GM12878 (cell line): ENCODE results near the gene SNAI3. TPM values are rescaled to one million over a fixed set of nuclear protein-coding genes. Genes with fewer than 3 reads are reported as not detected.

Experiments used
- ATAC-seq: fragments of 200-7000 bp; cut with Tn5 transposase; 3 replicates; pipeline ENCODE4 v1.9.1; 2020; ENCODE audit warnings: mild to moderate bottlenecking, moderate library complexity
- BruUV-seq: library from RNA; stranded (reverse); fragments of 400-500 nt; replicated peaks from 2 replicates; lab custom pipeline; 2021; lab: Mats Ljungman, UMichigan
- CTCF ChIA-PET: fragments of 300-600 bp; sonication (Branson Sonifier 250); formaldehyde crosslinking; extraction: SDS; loops from one replicate; lab custom pipeline; 2021; ENCODE audit warnings: inconsistent platforms; lab: Yijun Ruan, JAX
- POLR2A ChIA-PET: fragments of 350-600 bp; formaldehyde crosslinking; extraction: SDS; loops from one replicate; lab custom pipeline; 2021; ENCODE audit warnings: inconsistent platforms; lab: Charles Lee
- RAD21 ChIA-PET: fragments of 300-600 bp; sonication (Branson Sonifier 250); formaldehyde crosslinking; loops from one replicate; lab custom pipeline; 2023; ENCODE audit warnings: antibody characterized with exemption; ENCODE audit not compliant: unreplicated experiment; lab: Charles Lee
- SMC1A ChIA-PET: fragments of 300-600 bp; sonication (Branson Sonifier 250); formaldehyde crosslinking; loops from one replicate; lab custom pipeline; 2023; ENCODE audit not compliant: unreplicated experiment, uncharacterized antibody; lab: Charles Lee
- DNase-seq: peaks from one replicate; pipeline ENCODE4 v3.0.0-alpha.2; 2011; ENCODE audit warnings: low read depth, low spot score
- FAIRE-seq: peaks from 3 replicates; lab custom pipeline; 2011; peaks lifted over from hg19 to GRCh38; lab: Jason Lieb, UNC
- H2AFZ ChIP-seq: 2 replicates; pipeline ENCODE4 v1.6.0; 2011; ENCODE audit warnings: low read depth, low read length, control low read depth; ENCODE audit not compliant: control insufficient read depth
- H3K27ac ChIP-seq: 2 replicates; pipeline ENCODE4 v1.5.1; 2011; ENCODE audit warnings: control low read depth; ENCODE audit not compliant: control insufficient read depth, insufficient read depth
- H3K27me3 ChIP-seq, 2 experiments: replicated peaks in 1 of 2; 2 replicates each; pipeline versions ENCODE4 v1.6.0 to v1.6.1; 2011; ENCODE audit warnings: low read length in 1 of 2; ENCODE audit not compliant: control insufficient read depth in 2 of 2, insufficient read depth in 2 of 2
- H3K36me3 ChIP-seq, 2 experiments: 2 replicates each; pipeline ENCODE4 v1.5.1; 2011; ENCODE audit warnings: low read length in 1 of 2; ENCODE audit not compliant: control insufficient read depth in 2 of 2, insufficient read depth in 2 of 2
- H3K4me1 ChIP-seq: 2 replicates; pipeline ENCODE4 v1.6.1; 2011; ENCODE audit warnings: mild to moderate bottlenecking, low read length, moderate library complexity, mixed read lengths; ENCODE audit not compliant: control insufficient read depth, insufficient read depth
- H3K4me2 ChIP-seq: 2 replicates; pipeline ENCODE4 v1.6.0; 2011; ENCODE audit warnings: control low read depth; ENCODE audit not compliant: control insufficient read depth, insufficient read depth
- H3K4me3 ChIP-seq: fragments of 200-600 bp; sonication (generic); 2 replicates; pipeline ENCODE4 v1.5.1; 2016
- H3K79me2 ChIP-seq: 2 replicates; pipeline ENCODE4 v1.6.0; 2011; ENCODE audit warnings: low read length; ENCODE audit not compliant: control insufficient read depth, insufficient read depth
- H3K9ac ChIP-seq: 2 replicates; pipeline ENCODE4 v1.8.0; 2011; ENCODE audit warnings: low read length, control low read depth, mixed read lengths; ENCODE audit not compliant: control insufficient read depth, insufficient read depth
- H3K9me3 ChIP-seq: replicated peaks from 3 replicates; pipeline ENCODE4 v1.5.1; 2011; ENCODE audit warnings: mild to moderate bottlenecking, low read length; ENCODE audit not compliant: control insufficient read depth, insufficient read depth
- H4K20me1 ChIP-seq: 2 replicates; pipeline ENCODE4 v1.6.0; 2011; ENCODE audit not compliant: control insufficient read depth, insufficient read depth
- POLR2A ChIP-seq: IDR thresholded peaks from 2 replicates; pipeline ENCODE4 v1.6.1; 2011; ENCODE audit warnings: low read depth, mild to moderate bottlenecking, low read length
- POLR2AphosphoS5 ChIP-seq: IDR thresholded peaks from 2 replicates; pipeline ENCODE4 v1.6.1; 2011; ENCODE audit warnings: mild to moderate bottlenecking, low read length, inconsistent platforms
- SIN3A ChIP-seq: IDR thresholded peaks from 2 replicates; pipeline ENCODE4 v1.6.1; 2012; ENCODE audit warnings: low read depth, low read length, improper control_type of control experiment
- SMARCA5 ChIP-seq: fragments of 450-650 bp; IDR thresholded peaks from 2 replicates; pipeline ENCODE4 v1.6.1; 2017; ENCODE audit warnings: mild to moderate bottlenecking
- ZNF207 ChIP-seq: fragments of 450-650 bp; IDR thresholded peaks from 2 replicates; pipeline ENCODE4 v1.6.1; 2014; ENCODE audit warnings: antibody characterized with exemption, mild to moderate bottlenecking, borderline replicate concordance
- WGBS: methylation state at CpG from one replicate; pipeline ENCODE4 v1.1.6; 2016; ENCODE audit warnings: low lambda C conversion rate; ENCODE audit not compliant: insufficient replicate concordance, insufficient coverage; ENCODE audit errors: missing lambda C conversion rate; 5-methylcytosine and 5-hydroxymethylcytosine counted together
- in situ Hi-C: fragments of 300-500 bp; cut with MboI; formaldehyde crosslinking; loops from 9 replicates; pipeline ENCODE4 v1.14.3; 2018; ENCODE audit warnings: mixed read lengths
- intact Hi-C: fragments of 100-400 bp; cut with micrococcal nuclease; formaldehyde crosslinking; loops from one replicate; pipeline ENCODE4 v1.14.2; 2022; ENCODE audit not compliant: unreplicated experiment
- polyA plus RNA-seq, 11 experiments: library from polyadenylated mRNA; depleted of rRNA in 4 of 11; unstranded in 6 of 11; stranded (reverse) in 5 of 11; fragments of >200 nt; fragmentation: Nextera tagmentation in 4 of 11; fragmentation: Illumina TruSeq in 1 of 11; extraction: Ambion mirVana in 4 of 11; extraction: Trizol in 1 of 11; gene quantifications; 1 replicate in 1 of 11; 2 replicates in 10 of 11; pipeline versions ENCODE4 v1.2.1 to v1.2.3, GENCODE V29; 2011 to 2016; ENCODE audit warnings: inconsistent platforms in 2 of 11, missing spikeins in 2 of 11, low read depth in 1 of 11
- total RNA-seq, 4 experiments: library from RNA; depleted of rRNA in 3 of 4; stranded (reverse); fragments of >200 nt in 3 of 4; fragmentation: Illumina TruSeq in 1 of 4; extraction: Trizol in 1 of 4; gene quantifications; 2 replicates each; pipeline versions ENCODE4 v1.2.1 to v1.2.3, GENCODE V29; 2013 to 2021
- TF ChIP-seq, protein P1 (sequence below): IDR thresholded peaks from 2 replicates; pipeline ENCODE4 v1.6.1; 2011; ENCODE audit warnings: borderline replicate concordance, low read depth, mild to moderate bottlenecking, moderate library complexity, mixed read lengths, low read length; ENCODE audit not compliant: insufficient read depth; ENCODE audit errors: extremely low read length

Gene SNAI3
- total and polyA plus RNA-seq, 10 of the 15 experiments (the other 5 are each of a cell fraction or from before 2014, with no cell fraction given), result 0.21 to 7.4 (median 3.0) TPM

GRCh38 chr16:88719267-88719932 is 33.1 kb upstream of the SNAI3 start:
- peak; percentile 45; the same call in 1 of the 2 replicates for TF ChIP-seq POLR2A
- TF ChIP-seq POLR2AphosphoS5, result no peak
- Histone ChIP-seq H3K79me2 (no peaks in the 10 kb centered on the region), H3K4me3 (no peak overlapping the region), H3K27ac (no peak overlapping the region), H3K36me3 (peaks cover 13 to 60% of the 10 kb centered on the region in 2 experiments), H4K20me1 (no peaks in the 10 kb centered on the region), H3K9me3 (no peaks in the 10 kb centered on the region), H3K4me1 (no peaks in the 10 kb centered on the region), H3K9ac (no peak overlapping the region), H3K4me2 (no peak overlapping the region), H2AFZ (no peak overlapping the region), H3K27me3 (no peaks in the 10 kb centered on the region)
- FAIRE-seq (no peak), DNase-seq (no peak), ATAC-seq (no peak)
- 97% methylated on average over 29 of the region's 29 CpGs for WGBS
- in situ Hi-C loops, result no loop called here
- ChIA-PET RAD21 (no interaction called here), CTCF (interaction anchor here (1.6 kb wide), 1 partner anchor 18 kb away, joined by 4 read pairs; no protein-coding TSS in a partner anchor), POLR2A (no interaction called here), SMC1A (no interaction called here)
- intact Hi-C loops, result no loop called here
- BruUV-seq, result no TSS peak

DNA sequence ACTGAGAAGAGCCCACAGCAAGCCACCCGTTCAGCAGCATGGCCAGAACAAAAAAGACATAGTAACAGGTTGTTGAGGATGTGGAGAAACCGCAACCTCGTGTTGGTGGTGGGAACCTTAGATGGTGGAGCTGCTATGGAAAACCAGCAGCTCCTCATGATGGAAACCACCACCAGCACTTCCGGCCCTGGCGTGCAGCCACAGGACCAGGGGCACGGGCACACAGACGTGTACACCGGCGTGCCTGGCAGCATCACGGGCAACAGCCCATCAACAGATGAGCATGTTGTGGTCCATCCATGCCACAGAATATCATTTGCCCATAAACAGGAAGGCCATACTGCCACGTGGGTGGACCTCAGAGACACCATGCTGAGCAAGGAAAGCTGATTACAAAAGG is 31.9 kb upstream of the SNAI3 start:
- ATAC-seq (no peak), DNase-seq (no peak), FAIRE-seq (no peak)
- Histone ChIP-seq H2AFZ (no peak overlapping the region), H4K20me1 (no peaks in the 10 kb centered on the region), H3K27me3 (no peaks in the 10 kb centered on the region), H3K9ac (no peak overlapping the region), H3K9me3 (no peaks in the 10 kb centered on the region), H3K4me1 (no peaks in the 10 kb centered on the region), H3K4me3 (no peak overlapping the region), H3K4me2 (no peak overlapping the region), H3K36me3 (peaks cover 13 to 65% of the 10 kb centered on the region in 2 experiments), H3K79me2 (no peaks in the 10 kb centered on the region), H3K27ac (no peak overlapping the region)
- TF ChIP-seq SMARCA5 (no peak), ZNF207 (no peak), POLR2AphosphoS5 (peak; percentile 12; the same call in 1 of the 2 replicates), SIN3A (no peak)
- TF ChIP-seq, protein P1, sequence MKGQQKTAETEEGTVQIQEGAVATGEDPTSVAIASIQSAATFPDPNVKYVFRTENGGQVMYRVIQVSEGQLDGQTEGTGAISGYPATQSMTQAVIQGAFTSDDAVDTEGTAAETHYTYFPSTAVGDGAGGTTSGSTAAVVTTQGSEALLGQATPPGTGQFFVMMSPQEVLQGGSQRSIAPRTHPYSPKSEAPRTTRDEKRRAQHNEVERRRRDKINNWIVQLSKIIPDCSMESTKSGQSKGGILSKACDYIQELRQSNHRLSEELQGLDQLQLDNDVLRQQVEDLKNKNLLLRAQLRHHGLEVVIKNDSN, result no peak
- intact Hi-C loops (no loop called here), in situ Hi-C loops (no loop called here)
- ChIA-PET CTCF (interaction anchor here (1.6 kb wide), 1 partner anchor 19 kb away, joined by 4 read pairs; no protein-coding TSS in a partner anchor), SMC1A (no interaction called here), RAD21 (no interaction called here), POLR2A (interaction anchor here (0.5 kb wide), 1 partner anchor 52 kb away, joined by 6 read pairs; no protein-coding TSS in a partner anchor)
- TSS peak; percentile 54 for BruUV-seq
- WGBS, result 85% methylated on average over 11 of the region's 11 CpGs
